SH-SY5Y (cell line): ENCODE results near the gene SGMS1.

Experiments
- GATA2 ChIP-seq: IDR thresholded peaks from 2 replicates; pipeline ENCODE4 v1.6.1; 2011; ENCODE audit warnings: mild to moderate bottlenecking, low read depth, low read length
- GATA3 ChIP-seq: IDR thresholded peaks from 2 replicates; pipeline ENCODE4 v1.6.1; 2011; ENCODE audit warnings: low read depth, mild to moderate bottlenecking, low read length, moderate library complexity

DNA sequence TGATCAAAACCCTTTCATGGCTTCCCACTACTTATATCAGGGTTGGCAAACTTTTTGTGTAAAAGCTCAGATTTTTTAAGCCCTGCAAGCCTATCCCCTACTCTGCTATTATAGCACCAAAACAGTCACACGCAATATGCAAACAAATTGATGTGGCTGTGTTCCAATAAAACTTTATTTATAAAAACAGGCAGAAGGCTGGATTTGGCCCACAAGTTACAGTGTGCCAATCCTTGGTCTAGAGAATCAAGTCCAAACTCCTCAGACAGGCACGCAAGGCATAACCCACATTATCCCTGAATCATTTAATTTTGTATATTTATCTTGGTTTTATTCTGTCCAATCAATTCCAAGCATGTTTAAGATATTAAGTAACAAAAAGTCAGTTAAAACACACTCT, 71.9 kb downstream of the SGMS1 start:
- no peak for TF ChIP-seq GATA2
- TF ChIP-seq GATA3, result no peak
